ENCODE results near the gene GUCA2B.

Gene GUCA2B

GRCh38 chr1:42143896-42144710 lies 9.1 kb upstream of the GUCA2B start:
- DNase-seq (ENCODE audit: low read depth): no peak

- no peak for DNase-seq (ENCODE audit: low read depth)
Measured at GRCh38 chr1:42144711-42145388, 8.4 kb upstream of the GUCA2B start.

GRCh38 chr1:42145389-42145716 lies 7.9 kb upstream of the GUCA2B start:
- DNase-seq (ENCODE audit: low read depth): no peak

- no peak for DNase-seq (ENCODE audit: low read depth)
Measured at GRCh38 chr1:42145764-42146625, 7.2 kb upstream of the GUCA2B start.

- DNase-seq (ENCODE audit: low read depth): peak; percentile 44
Measured at GRCh38 chr1:42146626-42147320, 6.4 kb upstream of the GUCA2B start.

- DNase-seq (ENCODE audit: low read depth): no peak
Measured at GRCh38 chr1:42148166-42148565, 5.0 kb upstream of the GUCA2B start.

GRCh38 chr1:42150651-42151050 lies 2.6 kb upstream of the GUCA2B start:
- no peak for DNase-seq (ENCODE audit: low read depth)

- no peak for DNase-seq (ENCODE audit: low read depth)
Measured at GRCh38 chr1:42152119-42152518, 1.1 kb upstream of the GUCA2B start.

- no peak for DNase-seq (ENCODE audit: low read depth)
Measured at GRCh38 chr1:42153624-42154023, 414 bp downstream of the GUCA2B start.

GRCh38 chr1:42154685-42155084 lies 1.5 kb downstream of the GUCA2B start:
- no peak for DNase-seq (ENCODE audit: low read depth)

GRCh38 chr1:42155362-42155761 lies 2.2 kb downstream of the GUCA2B start:
- no peak for DNase-seq (ENCODE audit: low read depth)

- no peak for DNase-seq (ENCODE audit: low read depth)
Measured at GRCh38 chr1:42157667-42158066, 4.5 kb downstream of the GUCA2B start.

GRCh38 chr1:42158189-42158588 lies 5.0 kb downstream of the GUCA2B start:
- DNase-seq (ENCODE audit: low read depth): no peak

- no peak for DNase-seq (ENCODE audit: low read depth)
Measured at GRCh38 chr1:42162181-42162580, 9.0 kb downstream of the GUCA2B start.

GRCh38 chr1:42163114-42163513 lies 9.9 kb downstream of the GUCA2B start:
- no peak for DNase-seq (ENCODE audit: low read depth)

GRCh38 chr1:42163536-42164503 lies 10.6 kb downstream of the GUCA2B start:
- no peak for DNase-seq (ENCODE audit: low read depth)

- no peak for DNase-seq (ENCODE audit: low read depth)
Measured at GRCh38 chr1:42164551-42165420, 11.6 kb downstream of the GUCA2B start, which contains the start of gene GUCA2A. TSS of gene GUCA2A (minus strand) at chr1:42164745. CDS start at chr1:42164712, 33 bp downstream.

GRCh38 chr1:42165511-42166210 lies 12.5 kb downstream of the GUCA2B start:
- DNase-seq (ENCODE audit: low read depth): no peak
